Nephron (organoid): ENCODE data around the gene SLC4A4.

Experiments used
- H3K27ac Mint-ChIP-seq, 3 experiments: 2 replicates each; pipeline ENCODE4 v1.8.0; 2020; ENCODE audit warnings: mixed read lengths in 3 of 3, mild to moderate bottlenecking in 2 of 3, moderate library complexity in 1 of 3
- H3K27me3 Mint-ChIP-seq: 2 replicates; pipeline ENCODE4 v1.8.0; 2021; ENCODE audit warnings: low read depth, mild to moderate bottlenecking, moderate library complexity, mixed read lengths
- H3K36me3 Mint-ChIP-seq: 2 replicates; pipeline ENCODE4 v1.8.0; 2020; ENCODE audit warnings: low read depth, mixed read lengths
- H3K4me1 Mint-ChIP-seq: 2 replicates; pipeline ENCODE4 v1.8.0; 2020; ENCODE audit warnings: mixed read lengths
- H3K4me3 Mint-ChIP-seq, 3 experiments: 2 replicates each; pipeline ENCODE4 v1.8.0; 2020; ENCODE audit warnings: mild to moderate bottlenecking in 3 of 3, mixed read lengths in 3 of 3, moderate library complexity in 2 of 3
- H3K9me3 Mint-ChIP-seq: 2 replicates; pipeline ENCODE4 v1.8.0; 2020; ENCODE audit warnings: mixed read lengths
- TF ChIP-seq, protein P1 (sequence below), 3 experiments: fragments of 200-600 bp; sonication (generic); IDR thresholded peaks; one replicate each; pipeline ENCODE4 v1.5.0; 2021; ENCODE audit warnings: antibody characterized with exemption in 3 of 3; ENCODE audit not compliant: unreplicated experiment in 3 of 3

SLC4A4 gene

DNA sequence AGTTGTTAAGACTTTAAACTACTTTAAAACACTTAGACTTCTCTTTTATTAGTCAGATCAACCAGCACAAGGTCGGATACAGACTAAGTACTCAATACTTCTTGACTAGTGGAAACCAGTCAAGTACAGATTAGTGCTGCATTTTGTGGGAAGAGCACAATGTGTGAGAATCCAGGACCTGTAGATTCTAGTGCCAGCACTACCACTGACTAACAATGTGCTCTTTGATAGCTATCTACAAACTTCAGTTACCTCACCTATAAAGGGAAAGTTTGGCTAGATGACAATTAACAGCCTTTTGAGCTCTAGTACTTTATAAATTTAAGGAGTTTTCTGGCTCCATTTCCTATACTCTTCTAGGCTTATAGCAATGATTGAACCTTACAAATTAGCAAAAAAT lies 181.5 kb downstream of the SLC4A4 start:
- peaks cover 12% of the 10 kb centered on the region for H3K9me3 Mint-ChIP-seq
- H3K27ac Mint-ChIP-seq = no peak overlapping the region
- no peaks in the 10 kb centered on the region for H3K27me3 Mint-ChIP-seq
- H3K4me1 Mint-ChIP-seq = no peaks in the 10 kb centered on the region
- H3K36me3 Mint-ChIP-seq = peaks cover 3% of the 10 kb centered on the region
- H3K4me3 Mint-ChIP-seq = no peak overlapping the region
- TF ChIP-seq, protein P1, sequence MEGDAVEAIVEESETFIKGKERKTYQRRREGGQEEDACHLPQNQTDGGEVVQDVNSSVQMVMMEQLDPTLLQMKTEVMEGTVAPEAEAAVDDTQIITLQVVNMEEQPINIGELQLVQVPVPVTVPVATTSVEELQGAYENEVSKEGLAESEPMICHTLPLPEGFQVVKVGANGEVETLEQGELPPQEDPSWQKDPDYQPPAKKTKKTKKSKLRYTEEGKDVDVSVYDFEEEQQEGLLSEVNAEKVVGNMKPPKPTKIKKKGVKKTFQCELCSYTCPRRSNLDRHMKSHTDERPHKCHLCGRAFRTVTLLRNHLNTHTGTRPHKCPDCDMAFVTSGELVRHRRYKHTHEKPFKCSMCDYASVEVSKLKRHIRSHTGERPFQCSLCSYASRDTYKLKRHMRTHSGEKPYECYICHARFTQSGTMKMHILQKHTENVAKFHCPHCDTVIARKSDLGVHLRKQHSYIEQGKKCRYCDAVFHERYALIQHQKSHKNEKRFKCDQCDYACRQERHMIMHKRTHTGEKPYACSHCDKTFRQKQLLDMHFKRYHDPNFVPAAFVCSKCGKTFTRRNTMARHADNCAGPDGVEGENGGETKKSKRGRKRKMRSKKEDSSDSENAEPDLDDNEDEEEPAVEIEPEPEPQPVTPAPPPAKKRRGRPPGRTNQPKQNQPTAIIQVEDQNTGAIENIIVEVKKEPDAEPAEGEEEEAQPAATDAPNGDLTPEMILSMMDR (IDR thresholded peaks at IDR 0.05; ENCODE audit: unreplicated experiment in 3 of 3) = no peak

DNA sequence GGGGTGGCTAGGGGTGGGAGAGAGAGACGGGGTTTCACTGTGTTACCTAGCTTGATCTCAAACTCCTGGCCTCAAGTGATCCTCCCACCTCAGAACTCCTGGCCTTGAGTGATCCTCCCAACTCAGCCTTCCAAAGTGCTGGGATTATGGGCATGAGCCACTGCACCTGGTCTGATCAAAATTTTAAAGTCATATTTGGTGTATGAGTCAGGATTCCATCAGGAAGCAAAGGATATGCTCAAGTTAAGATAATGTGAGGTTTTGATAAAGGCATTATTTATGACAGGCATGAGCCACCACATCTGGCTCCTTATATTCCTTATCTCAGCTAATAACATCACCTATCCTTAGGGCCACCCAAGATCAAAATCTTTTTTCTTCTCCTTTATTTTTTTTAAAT lies 182.0 kb downstream of the SLC4A4 start:
- Mint-ChIP-seq H3K27ac (no peak overlapping the region), H3K9me3 (peaks cover 8% of the 10 kb centered on the region), H3K4me1 (no peaks in the 10 kb centered on the region), H3K27me3 (no peaks in the 10 kb centered on the region), H3K36me3 (peaks cover 3% of the 10 kb centered on the region), H3K4me3 (no peak overlapping the region)
- TF ChIP-seq, protein P1 (IDR thresholded peaks at IDR 0.05; ENCODE audit: unreplicated experiment in 3 of 3) = no peak

DNA sequence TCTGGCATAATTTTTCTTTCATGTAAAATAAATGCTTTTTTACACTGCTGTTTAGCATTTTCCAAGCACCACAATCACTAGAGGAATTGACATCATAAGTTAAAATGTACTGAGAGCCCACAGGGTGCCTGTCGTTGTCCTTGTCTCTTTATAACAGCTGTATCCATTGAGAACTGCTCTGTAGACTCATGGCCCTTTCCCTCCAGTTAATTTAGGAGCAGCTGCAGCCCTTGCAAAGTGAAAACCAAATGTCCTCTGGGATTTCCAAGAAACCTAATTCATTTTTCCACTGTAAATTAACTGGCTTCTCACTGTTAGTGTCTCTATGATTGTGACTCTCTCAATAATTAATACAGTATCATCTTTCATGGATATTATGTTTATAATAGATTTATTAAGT lies 185.9 kb downstream of the SLC4A4 start:
- Mint-ChIP-seq H3K27me3 (no peaks in the 10 kb centered on the region), H3K9me3 (no peaks in the 10 kb centered on the region), H3K4me1 (no peaks in the 10 kb centered on the region), H3K4me3 (no peak overlapping the region), H3K36me3 (no peaks in the 10 kb centered on the region), H3K27ac (no peak overlapping the region)
- TF ChIP-seq, protein P1 (IDR thresholded peaks at IDR 0.05; ENCODE audit: unreplicated experiment in 3 of 3) = no peak

DNA sequence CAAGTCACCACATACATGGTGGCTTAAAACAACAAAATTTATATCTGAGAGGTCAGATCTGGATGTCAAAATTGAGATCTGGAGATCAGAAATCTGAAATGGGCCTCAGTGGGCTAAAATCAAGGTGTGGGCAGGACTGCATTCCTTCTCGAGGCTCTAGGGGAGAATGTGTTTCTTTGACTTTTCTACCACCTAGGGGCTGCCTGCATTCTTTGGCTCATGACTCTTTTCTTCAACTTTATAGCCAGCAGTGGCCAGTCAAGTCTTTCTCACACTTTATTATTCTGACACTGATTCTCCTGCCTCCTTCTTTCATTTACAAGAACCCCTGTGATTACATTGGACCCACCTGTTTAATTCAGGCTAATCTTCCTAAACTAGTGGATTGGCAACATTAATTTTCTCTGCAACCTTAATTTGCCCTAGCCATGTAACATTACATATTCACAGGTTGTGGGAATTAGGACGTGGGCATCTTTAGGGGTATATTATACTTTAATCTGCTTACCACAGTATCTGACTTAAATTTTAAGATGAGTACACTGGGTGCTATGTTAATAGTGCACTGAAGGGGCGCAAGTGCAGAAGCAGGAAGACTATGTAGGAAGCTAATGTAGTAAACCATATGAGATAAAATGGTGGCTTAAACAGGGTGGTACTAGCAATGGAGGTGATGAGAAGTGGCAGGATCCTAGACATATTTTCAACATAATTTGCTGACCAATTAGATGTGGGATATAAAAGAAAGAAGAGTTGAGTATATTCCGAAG lies 188.0 kb downstream of the SLC4A4 start:
- Mint-ChIP-seq H3K9me3 (no peaks in the 10 kb centered on the region), H3K4me1 (no peaks in the 10 kb centered on the region), H3K27ac (no peak overlapping the region), H3K4me3 (no peak overlapping the region), H3K36me3 (no peaks in the 10 kb centered on the region), H3K27me3 (no peaks in the 10 kb centered on the region)
- TF ChIP-seq, protein P1 (IDR thresholded peaks at IDR 0.05; ENCODE audit: unreplicated experiment in 3 of 3) = no peak

DNA sequence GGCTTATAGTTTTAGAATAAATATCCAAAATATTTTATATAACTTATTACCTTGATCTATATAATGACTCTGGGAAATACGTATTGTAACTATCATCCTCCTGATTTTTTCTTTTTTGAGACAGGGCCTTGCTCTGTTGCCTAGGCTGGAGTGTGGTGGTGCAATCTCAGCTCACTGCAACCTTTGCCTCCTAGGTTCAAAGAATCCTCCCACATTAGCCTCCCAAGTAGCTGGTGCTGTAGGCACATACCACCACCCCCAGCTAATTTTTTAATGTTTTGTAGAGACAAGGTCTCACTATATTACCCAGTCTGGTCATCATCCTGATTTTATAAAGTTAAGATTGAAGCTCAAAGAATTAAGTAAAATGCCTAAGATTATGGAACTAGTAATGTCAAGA lies 193.6 kb downstream of the SLC4A4 start:
- Mint-ChIP-seq H3K4me3 (no peak overlapping the region), H3K36me3 (no peaks in the 10 kb centered on the region), H3K27ac (no peak overlapping the region), H3K27me3 (no peaks in the 10 kb centered on the region), H3K9me3 (no peaks in the 10 kb centered on the region), H3K4me1 (no peaks in the 10 kb centered on the region)
- TF ChIP-seq, protein P1 (IDR thresholded peaks at IDR 0.05; ENCODE audit: unreplicated experiment in 3 of 3) = no peak

DNA sequence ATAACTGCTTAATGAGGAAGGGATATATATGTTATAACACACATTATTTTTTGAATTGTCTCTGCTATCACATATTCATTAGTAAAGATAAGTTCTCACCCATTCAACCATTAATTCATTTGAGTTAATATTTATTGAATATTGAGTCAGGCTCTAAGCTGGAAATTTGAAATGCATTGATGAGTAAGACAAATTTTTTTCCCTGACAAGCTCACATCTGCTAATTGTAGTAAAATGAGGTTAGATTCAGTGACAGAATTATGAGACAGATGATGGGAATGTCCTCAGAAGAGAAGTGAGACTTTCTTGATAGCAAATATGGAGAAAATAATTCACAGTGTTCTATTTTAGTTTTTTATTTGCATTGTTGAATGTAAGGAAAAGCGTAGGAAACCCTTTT lies 194.3 kb downstream of the SLC4A4 start:
- H3K36me3 Mint-ChIP-seq = no peaks in the 10 kb centered on the region
- no peak overlapping the region for H3K27ac Mint-ChIP-seq
- H3K4me3 Mint-ChIP-seq = no peak overlapping the region
- no peaks in the 10 kb centered on the region for H3K27me3 Mint-ChIP-seq
- no peaks in the 10 kb centered on the region for H3K9me3 Mint-ChIP-seq
- H3K4me1 Mint-ChIP-seq = no peaks in the 10 kb centered on the region
- TF ChIP-seq, protein P1 (IDR thresholded peaks at IDR 0.05; ENCODE audit: unreplicated experiment in 3 of 3) = no peak
